ENCODE data around the gene PCMTD2. TPM values are rescaled to one million over a fixed set of nuclear protein-coding genes. Genes with fewer than 3 reads are reported as not detected.

Gene PCMTD2
- total and polyA plus RNA-seq, 3 experiments from 2014 or later, result 36.8 to 58.8 (median 37.4) TPM

DNA sequence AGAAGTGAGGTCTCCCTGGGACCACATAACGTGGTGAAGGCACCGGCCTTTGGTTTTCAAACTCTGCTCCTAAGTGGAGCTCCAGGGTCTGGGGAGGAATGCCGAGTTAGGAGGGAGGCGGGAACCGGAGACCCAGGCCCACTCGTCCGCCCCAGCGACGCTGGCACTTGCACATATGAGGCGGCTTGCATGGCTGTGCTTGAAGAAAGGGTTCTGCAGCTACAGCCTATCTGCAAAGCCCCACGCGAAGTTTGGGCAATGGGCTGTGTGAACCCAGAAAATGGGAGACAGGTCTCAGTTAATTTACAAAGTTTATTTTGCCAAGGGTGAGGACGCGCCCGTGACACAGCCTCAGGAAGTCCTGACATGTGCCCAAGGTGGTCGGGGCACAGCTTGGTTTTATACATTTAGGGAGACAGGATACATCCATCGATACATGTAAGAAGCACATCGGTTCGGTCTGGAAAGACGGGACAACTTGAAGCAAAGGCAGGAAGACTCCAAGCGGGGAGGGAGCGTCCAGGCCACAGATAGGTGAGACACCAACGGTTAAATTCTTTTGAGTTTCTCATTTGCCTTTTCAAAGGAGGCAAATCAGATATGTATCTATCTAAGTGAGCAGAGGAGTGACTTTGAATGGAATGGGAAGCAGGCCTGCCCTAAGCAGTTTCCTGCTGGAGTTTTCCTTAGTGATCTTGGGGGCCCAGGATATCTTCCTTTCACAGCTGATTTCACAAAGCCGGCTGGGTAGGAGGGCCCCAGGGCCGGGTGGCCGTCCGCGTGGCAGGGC is 782 bp upstream of the PCMTD2 start:
- Mint-ChIP-seq H3K36me3 (peaks cover 0 to 16% (median 0%) of the 10 kb centered on the region in 3 donors), H3K27me3 (peaks cover 20 to 24% of the 10 kb centered on the region in 2 donors), H3K27ac (peak overlapping the region in 6 of 8 donors; percentile 82 to 88 (median 86)), H3K4me1 (peaks cover 42 to 47% (median 44%) of the 10 kb centered on the region in 3 donors), H3K9me3 (no peaks in the 10 kb centered on the region), H3K4me3 (peak overlapping the region; percentile 55 to 91 (median 80))
- ChIA-PET POLR2A (no interaction called here), CTCF (interaction anchor here (1.7 kb wide), 1 partner anchor 31 kb away, joined by 5 read pairs; no protein-coding TSS in a partner anchor)
- peak overlapping the region; percentile 20 for H3K27ac ChIP-seq (ENCODE audit: low read depth, low read length)
- DNase-seq, result peak in 1 of 5 donors; percentile 1
- H3K9me3 ChIP-seq (ENCODE audit: low read length), result no peaks in the 10 kb centered on the region
- H3K4me3 ChIP-seq (ENCODE audit: low read length), result peak overlapping the region; percentile 53
- no peaks in the 10 kb centered on the region for H3K27me3 ChIP-seq (ENCODE audit: insufficient read depth, low read length, poor library complexity, severe bottlenecking)
- H3K4me1 ChIP-seq (ENCODE audit: insufficient read depth, low read length), result peaks cover 42% of the 10 kb centered on the region
- no peaks in the 10 kb centered on the region for H3K36me3 ChIP-seq (ENCODE audit: insufficient read depth, low read length)

DNA sequence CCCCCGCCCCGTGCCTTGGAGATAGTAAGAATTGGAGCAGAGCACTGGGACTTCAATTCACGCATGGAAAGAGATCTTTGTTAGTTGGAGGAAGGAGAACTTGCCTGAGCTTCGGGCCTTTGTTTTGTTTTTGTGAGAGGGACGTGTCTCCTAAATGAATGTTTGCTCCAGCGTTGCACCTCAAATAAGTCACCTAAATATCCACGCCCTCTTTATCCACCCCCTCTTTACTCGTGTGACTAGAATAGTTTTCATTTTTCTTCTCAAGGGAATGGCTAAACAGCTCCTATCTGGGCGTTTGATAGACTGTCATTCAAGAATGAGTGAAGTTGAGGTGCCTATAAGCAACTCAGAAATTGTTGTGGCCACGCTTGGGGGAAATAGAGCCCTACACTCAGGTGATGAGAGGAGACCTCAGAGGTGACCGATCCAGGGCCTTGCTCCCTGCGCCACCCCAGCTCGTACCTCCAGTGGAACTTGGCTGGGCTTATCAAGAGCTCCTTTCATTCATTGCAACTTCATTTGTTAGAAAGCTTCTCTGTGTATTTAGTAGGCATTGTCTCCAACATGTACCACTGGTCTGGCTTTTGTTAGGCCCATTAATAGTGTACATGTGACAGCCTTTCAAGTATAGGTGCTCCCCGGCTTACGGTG is 861 bp downstream of the PCMTD2 start:
- Mint-ChIP-seq H3K27me3 (peaks cover 17% of the 10 kb centered on the region in 2 donors), H3K4me3 (peak overlapping the region; percentile 88 to 97 (median 92)), H3K4me1 (peaks cover 57 to 64% (median 60%) of the 10 kb centered on the region in 3 donors), H3K27ac (peak overlapping the region; percentile 87 to 95 (median 92)), H3K36me3 (peaks cover 0 to 32% (median 2%) of the 10 kb centered on the region in 3 donors), H3K9me3 (no peaks in the 10 kb centered on the region)
- Histone ChIP-seq H3K27me3 (ENCODE audit: insufficient read depth, low read length, poor library complexity, severe bottlenecking) (no peaks in the 10 kb centered on the region), H3K4me3 (ENCODE audit: low read length) (peak overlapping the region; percentile 86), H3K36me3 (ENCODE audit: insufficient read depth, low read length) (no peaks in the 10 kb centered on the region), H3K27ac (ENCODE audit: low read depth, low read length) (peak overlapping the region; percentile 72), H3K4me1 (ENCODE audit: insufficient read depth, low read length) (peaks cover 59% of the 10 kb centered on the region), H3K9me3 (ENCODE audit: low read length) (no peaks in the 10 kb centered on the region)
- POLR2A ChIA-PET, result interaction anchor here (0.8 kb wide), 1 partner anchor 236 kb away, joined by 4 read pairs; no protein-coding TSS in a partner anchor
- no peak for DNase-seq
- CTCF ChIA-PET, result interaction anchor here (1.7 kb wide), 1 partner anchor 29 kb away, joined by 5 read pairs; no protein-coding TSS in a partner anchor

DNA sequence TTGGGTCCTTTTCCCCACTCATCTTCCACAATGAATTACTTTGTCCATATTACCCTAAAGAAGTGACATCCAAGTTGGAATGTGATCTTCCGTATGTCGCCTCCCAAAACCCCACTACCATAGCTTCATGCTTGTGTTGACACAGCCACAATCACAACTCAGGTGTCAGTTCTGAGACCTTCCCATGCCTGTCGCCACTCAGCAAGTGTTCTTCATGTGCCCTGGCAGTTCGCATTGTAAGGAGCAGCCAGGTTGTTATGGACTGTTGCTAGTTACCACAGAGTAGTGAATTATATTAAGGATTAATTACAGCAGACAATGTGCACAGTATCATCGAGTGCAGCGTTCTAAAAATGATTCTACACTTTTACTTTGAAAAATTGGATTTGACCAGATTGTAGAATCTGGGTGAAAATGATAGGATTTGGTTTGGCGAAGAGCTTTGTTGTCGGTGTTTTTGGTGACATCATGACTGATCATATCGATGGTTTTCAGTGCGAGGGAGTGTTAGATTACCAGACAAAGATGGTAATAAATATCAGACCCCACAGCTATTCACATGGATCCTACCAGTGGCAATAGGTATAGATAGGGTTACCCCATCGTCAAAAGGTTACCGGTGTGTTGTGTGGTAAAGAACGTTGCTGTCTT is 1.7 kb downstream of the PCMTD2 start:
- CTCF ChIA-PET, result interaction anchor here (1.8 kb wide), 1 partner anchor 15 kb away, joined by 4 read pairs; no protein-coding TSS in a partner anchor
- Mint-ChIP-seq H3K9me3 (no peaks in the 10 kb centered on the region), H3K36me3 (peaks cover 0 to 37% (median 3%) of the 10 kb centered on the region in 3 donors), H3K4me3 (peak overlapping the region; percentile 88 to 97 (median 92)), H3K27me3 (peaks cover 11 to 14% of the 10 kb centered on the region in 2 donors), H3K27ac (peak overlapping the region; percentile 77 to 95 (median 92)), H3K4me1 (peaks cover 58 to 72% (median 67%) of the 10 kb centered on the region in 3 donors)
- POLR2A ChIA-PET, result no interaction called here
- DNase-seq, result no peak
- H3K4me3 ChIP-seq (ENCODE audit: low read length), result no peak overlapping the region
- H3K36me3 ChIP-seq (ENCODE audit: insufficient read depth, low read length), result no peaks in the 10 kb centered on the region
- no peaks in the 10 kb centered on the region for H3K27me3 ChIP-seq (ENCODE audit: insufficient read depth, low read length, poor library complexity, severe bottlenecking)
- peaks cover 66% of the 10 kb centered on the region for H3K4me1 ChIP-seq (ENCODE audit: insufficient read depth, low read length)
- H3K27ac ChIP-seq (ENCODE audit: low read depth, low read length), result no peak overlapping the region
- H3K9me3 ChIP-seq (ENCODE audit: low read length), result no peaks in the 10 kb centered on the region

DNA sequence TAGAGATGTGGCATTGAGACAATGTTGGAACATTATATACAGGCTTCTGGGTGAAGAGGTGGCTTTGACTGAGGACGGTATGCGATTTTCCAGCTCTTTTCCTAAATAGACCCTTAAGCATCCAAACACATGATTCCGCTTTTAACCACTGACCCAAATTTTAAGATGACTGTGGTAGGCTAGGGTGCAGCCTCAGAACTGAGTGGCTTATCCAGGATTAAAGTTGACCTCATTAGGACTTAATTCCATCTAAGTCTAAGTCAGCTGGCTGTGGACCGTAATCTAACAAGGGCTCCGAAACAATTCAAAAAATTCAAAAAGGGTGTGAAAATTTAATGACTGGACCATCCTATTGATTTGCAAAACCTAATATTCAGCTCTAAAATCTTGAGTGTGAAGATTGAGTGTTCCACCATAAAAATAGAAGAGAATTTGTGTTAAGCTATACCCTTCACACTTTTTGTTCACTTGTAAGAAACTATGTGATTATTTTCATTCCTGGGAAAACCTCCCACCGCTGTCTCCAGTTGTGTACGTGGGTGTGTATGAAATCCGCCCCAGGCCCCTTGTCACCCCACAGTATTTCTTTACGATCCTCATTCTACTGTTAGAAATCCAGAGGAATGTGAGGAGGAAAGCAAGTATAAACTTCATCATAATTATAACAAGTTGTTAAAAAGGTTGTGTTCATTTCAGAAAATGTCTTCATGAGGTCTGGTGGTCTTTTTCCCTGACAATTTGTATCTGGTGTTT is 2.7 kb downstream of the PCMTD2 start:
- ChIA-PET CTCF (interaction anchor here (1.8 kb wide), 1 partner anchor 16 kb away, joined by 4 read pairs; no protein-coding TSS in a partner anchor), POLR2A (no interaction called here)
- H3K36me3 ChIP-seq (ENCODE audit: insufficient read depth, low read length), result no peaks in the 10 kb centered on the region
- Mint-ChIP-seq H3K4me3 (peak overlapping the region in 6 of 7 donors; percentile 36 to 94 (median 50)), H3K27ac (peak overlapping the region in 7 of 8 donors; percentile 5 to 92 (median 15)), H3K27me3 (peaks cover under 1 to 6% of the 10 kb centered on the region in 2 donors), H3K4me1 (peaks cover 69 to 82% (median 77%) of the 10 kb centered on the region in 3 donors), H3K36me3 (peaks cover 0 to 46% (median 11%) of the 10 kb centered on the region in 3 donors), H3K9me3 (no peaks in the 10 kb centered on the region)
- no peaks in the 10 kb centered on the region for H3K27me3 ChIP-seq (ENCODE audit: insufficient read depth, low read length, poor library complexity, severe bottlenecking)
- peaks cover 76% of the 10 kb centered on the region for H3K4me1 ChIP-seq (ENCODE audit: insufficient read depth, low read length)
- no peak overlapping the region for H3K27ac ChIP-seq (ENCODE audit: low read depth, low read length)
- no peaks in the 10 kb centered on the region for H3K9me3 ChIP-seq (ENCODE audit: low read length)
- no peak overlapping the region for H3K4me3 ChIP-seq (ENCODE audit: low read length)
- DNase-seq, result no peak

DNA sequence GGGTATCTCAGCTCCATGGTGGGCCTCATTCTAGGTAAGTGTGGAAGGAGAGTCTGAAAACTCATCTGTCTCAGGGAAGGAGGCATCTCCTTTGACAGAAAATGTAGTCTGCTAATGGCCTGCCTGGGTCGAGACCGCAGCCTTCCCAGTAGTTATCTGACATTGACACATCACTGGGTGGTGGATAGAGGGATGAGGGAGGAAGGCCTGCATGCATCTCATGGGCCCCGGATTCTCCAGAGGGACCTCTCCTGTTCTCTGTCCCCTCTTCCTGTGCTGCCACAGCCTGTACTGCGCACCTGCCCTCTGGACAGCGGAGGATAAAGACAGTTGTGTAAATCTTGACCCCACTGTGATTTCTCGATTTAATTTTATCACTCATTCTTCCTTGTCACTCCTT is 4.7 kb downstream of the PCMTD2 start:
- Mint-ChIP-seq H3K27me3 (peaks cover 0 to 4% of the 10 kb centered on the region in 2 donors), H3K27ac (peak overlapping the region in 3 of 8 donors; percentile 21 to 60 (median 32)), H3K4me3 (peak overlapping the region in 2 of 7 donors; percentile 19 to 53), H3K4me1 (peaks cover 75 to 93% (median 90%) of the 10 kb centered on the region in 3 donors), H3K9me3 (no peaks in the 10 kb centered on the region), H3K36me3 (peaks cover 0 to 65% (median 14%) of the 10 kb centered on the region in 3 donors)
- Histone ChIP-seq H3K27ac (ENCODE audit: low read depth, low read length) (no peak overlapping the region), H3K9me3 (ENCODE audit: low read length) (no peaks in the 10 kb centered on the region), H3K36me3 (ENCODE audit: insufficient read depth, low read length) (no peaks in the 10 kb centered on the region), H3K27me3 (ENCODE audit: insufficient read depth, low read length, poor library complexity, severe bottlenecking) (no peaks in the 10 kb centered on the region), H3K4me1 (ENCODE audit: insufficient read depth, low read length) (peaks cover 70% of the 10 kb centered on the region), H3K4me3 (ENCODE audit: low read length) (no peak overlapping the region)
- ChIA-PET CTCF (interaction anchor here (1.5 kb wide), 1 partner anchor 26 kb away, joined by 4 read pairs; no protein-coding TSS in a partner anchor), POLR2A (no interaction called here)
- no peak for DNase-seq

DNA sequence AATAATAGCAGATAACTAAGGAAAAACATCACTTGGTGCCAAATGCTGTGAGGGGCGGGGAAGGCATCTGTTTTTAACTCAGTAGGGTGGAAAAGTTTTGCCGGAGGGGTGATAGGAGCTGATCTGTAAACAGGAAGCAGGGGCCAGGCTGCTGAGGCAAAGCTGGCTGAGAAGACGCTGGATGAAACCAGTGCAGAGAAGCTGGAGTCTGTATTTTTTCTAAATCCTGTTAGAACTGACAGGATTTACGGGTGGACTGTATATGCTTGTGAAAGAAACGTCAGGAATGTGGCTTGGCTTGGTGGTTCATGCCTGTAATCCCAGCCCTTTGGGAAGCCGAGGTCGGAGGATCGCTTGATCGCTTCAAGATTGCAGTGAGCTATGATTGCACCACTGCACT is 5.6 kb downstream of the PCMTD2 start:
- Histone ChIP-seq H3K27ac (ENCODE audit: low read depth, low read length) (no peak overlapping the region), H3K27me3 (ENCODE audit: insufficient read depth, low read length, poor library complexity, severe bottlenecking) (no peaks in the 10 kb centered on the region), H3K4me3 (ENCODE audit: low read length) (no peak overlapping the region), H3K36me3 (ENCODE audit: insufficient read depth, low read length) (no peaks in the 10 kb centered on the region), H3K4me1 (ENCODE audit: insufficient read depth, low read length) (peaks cover 69% of the 10 kb centered on the region), H3K9me3 (ENCODE audit: low read length) (no peaks in the 10 kb centered on the region)
- Mint-ChIP-seq H3K36me3 (peaks cover 0 to 69% (median 18%) of the 10 kb centered on the region in 3 donors), H3K9me3 (no peaks in the 10 kb centered on the region), H3K4me3 (peak overlapping the region in 5 of 7 donors; percentile 29 to 75 (median 44)), H3K27ac (peak overlapping the region; percentile 22 to 81 (median 49)), H3K4me1 (peaks cover 76 to 95% (median 92%) of the 10 kb centered on the region in 3 donors), H3K27me3 (peaks cover 0 to 1% of the 10 kb centered on the region in 2 donors)
- DNase-seq, result no peak
- ChIA-PET CTCF (interaction anchor here (1.5 kb wide), 1 partner anchor 25 kb away, joined by 4 read pairs; no protein-coding TSS in a partner anchor), POLR2A (interaction anchor here (0.6 kb wide), 1 partner anchor 122 kb away, joined by 3 read pairs; no protein-coding TSS in a partner anchor)

DNA sequence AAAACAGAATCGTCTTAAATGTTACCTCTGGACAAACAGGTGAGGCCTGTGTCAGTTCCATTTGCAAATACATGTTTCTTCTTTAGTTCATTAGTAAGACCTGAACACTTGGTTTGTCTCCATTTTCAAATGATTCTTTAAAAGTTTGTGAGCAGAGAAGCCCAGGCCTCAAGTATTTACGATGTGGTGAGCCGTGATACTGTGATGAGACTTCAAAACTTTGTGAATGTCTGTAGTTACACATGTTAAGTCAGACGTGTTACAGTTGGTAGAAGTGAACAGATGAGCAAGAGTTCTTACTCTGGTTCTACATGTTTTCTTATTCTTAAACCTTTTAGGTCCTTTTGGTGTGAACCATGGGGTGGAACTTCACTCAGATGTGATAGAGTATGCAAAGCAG is 8.5 kb downstream of the PCMTD2 start:
- H3K27ac ChIP-seq (ENCODE audit: low read depth, low read length), result no peak overlapping the region
- no peaks in the 10 kb centered on the region for H3K9me3 Mint-ChIP-seq
- no peak for DNase-seq
- POLR2A ChIA-PET, result no interaction called here
- CTCF ChIA-PET, result no interaction called here
- H3K27me3 ChIP-seq (ENCODE audit: insufficient read depth, low read length, poor library complexity, severe bottlenecking), result no peaks in the 10 kb centered on the region
- H3K27ac Mint-ChIP-seq, result peak overlapping the region in 2 of 8 donors; percentile 26 to 32
- H3K4me3 Mint-ChIP-seq, result no peak overlapping the region
- no peaks in the 10 kb centered on the region for H3K9me3 ChIP-seq (ENCODE audit: low read length)
- H3K36me3 ChIP-seq (ENCODE audit: insufficient read depth, low read length), result no peaks in the 10 kb centered on the region
- no peaks in the 10 kb centered on the region for H3K27me3 Mint-ChIP-seq
- peaks cover 0 to 82% (median 22%) of the 10 kb centered on the region in 3 donors for H3K36me3 Mint-ChIP-seq
- H3K4me1 Mint-ChIP-seq, result peaks cover 49 to 77% (median 67%) of the 10 kb centered on the region in 3 donors
- peaks cover 40% of the 10 kb centered on the region for H3K4me1 ChIP-seq (ENCODE audit: insufficient read depth, low read length)
- no peak overlapping the region for H3K4me3 ChIP-seq (ENCODE audit: low read length)
